ENCODE results near the gene MARCO. TPM values are rescaled to one million over a fixed set of nuclear protein-coding genes. Genes with fewer than 3 reads are reported as not detected.

The MARCO gene
- total and polyA plus RNA-seq, 2 experiments from 2014 or later, result not detected

- TF ChIP-seq CTCF (conservative IDR thresholded peaks at IDR 0.05; ENCODE audit: low read depth in 2 of 2) (no peak), NANOG (IDR thresholded peaks at IDR 0.05; ENCODE audit: borderline replicate concordance) (no peak), ZNF114 (CRISPR knock-in tag; IDR thresholded peaks at IDR 0.05) (no peak), EZH2phosphoT487 (IDR thresholded peaks at IDR 0.05; ENCODE audit: unreplicated experiment) (no peak), ETS1 (IDR thresholded peaks at IDR 0.05) (no peak), CREB1 (CRISPR knock-in tag; IDR thresholded peaks at IDR 0.05; ENCODE audit: low read depth) (no peak)
Measured at GRCh38 chr2:119012345-119013301, 70.6 kb downstream of the MARCO start (continued).

GRCh38 chr2:119013671-119014070 lies 71.7 kb downstream of the MARCO start:
- H3K4me1 Mint-ChIP-seq, result peaks cover 15% of the 10 kb centered on the region
- no peaks in the 10 kb centered on the region for H3K36me3 Mint-ChIP-seq (ENCODE audit: low read depth)
- TF ChIP-seq REST (IDR thresholded peaks at IDR 0.05; ENCODE audit: unreplicated experiment) (no peak), ETS1 (IDR thresholded peaks at IDR 0.05) (no peak), NANOG (IDR thresholded peaks at IDR 0.05; ENCODE audit: borderline replicate concordance) (no peak), POLR2AphosphoS5 (IDR thresholded peaks at IDR 0.05; ENCODE audit: low read depth) (no peak), JUNB (IDR thresholded peaks at IDR 0.05; ENCODE audit: unreplicated experiment) (no peak), CTCF (conservative IDR thresholded peaks at IDR 0.05; ENCODE audit: low read depth in 2 of 2) (no peak)
- Histone ChIP-seq H3K4me2 (no peak overlapping the region), H3K4me3 (no peak overlapping the region), H3K4me1 (ENCODE audit: insufficient read depth) (no peaks in the 10 kb centered on the region), H3K27me3 (ENCODE audit: insufficient read depth) (no peaks in the 10 kb centered on the region), H3K79me2 (replicated peaks; ENCODE audit: insufficient read depth) (no peaks in the 10 kb centered on the region), H3K9me2 (ENCODE audit: insufficient read depth) (no peaks in the 10 kb centered on the region), H3F3A (replicated peaks; ENCODE audit: low read depth) (no peaks in the 10 kb centered on the region), H3K27ac (ENCODE audit: low read depth) (no peak overlapping the region), H3K36me3 (ENCODE audit: insufficient read depth) (no peaks in the 10 kb centered on the region), H4K20me1 (replicated peaks; ENCODE audit: insufficient read depth) (no peaks in the 10 kb centered on the region), H2AFZ (no peak overlapping the region)
- no peak overlapping the region for H3K4me3 Mint-ChIP-seq
- ATAC-seq, result no peak
- DNase-seq (ENCODE audit: low spot score), result no peak
- H3K9me3 Mint-ChIP-seq, result no peaks in the 10 kb centered on the region
- peaks cover 9% of the 10 kb centered on the region for H3K27me3 Mint-ChIP-seq (ENCODE audit: insufficient read depth, low read depth, poor library complexity)
- H3K27ac Mint-ChIP-seq, result no peak overlapping the region
